Liver (tissue), 9 donors: ENCODE data around the gene MORC4. TPM values are rescaled to one million over a fixed set of nuclear protein-coding genes. Genes with fewer than 3 reads are reported as not detected.

ENCODE experiments used
- DNase-seq: peaks from one replicate; pipeline ENCODE4 v3.0.0-alpha.2; 2017; ENCODE audit warnings: low spot score
- H3K27ac ChIP-seq, 2 donors: one replicate each; pipeline ENCODE4 v1.7.0; 2013; ENCODE audit warnings: inconsistent platforms in 2 of 2, low read length in 2 of 2, control low read depth in 1 of 2, low read depth in 1 of 2, mild to moderate bottlenecking in 1 of 2
- H3K27me3 ChIP-seq, 4 donors: one replicate each; pipeline versions ENCODE4 v1.6.1 to v1.7.0; 2013; ENCODE audit warnings: low read length in 3 of 4, inconsistent platforms in 1 of 4, mild to moderate bottlenecking in 1 of 4, moderate library complexity in 1 of 4; ENCODE audit not compliant: control insufficient read depth in 4 of 4, insufficient read depth in 4 of 4
- H3K36me3 ChIP-seq, 4 donors: one replicate each; pipeline versions ENCODE4 v1.6.1 to v1.7.0; 2013; ENCODE audit warnings: low read length in 3 of 4, mild to moderate bottlenecking in 3 of 4, low read depth in 1 of 4, moderate library complexity in 1 of 4; ENCODE audit not compliant: control insufficient read depth in 4 of 4, insufficient read depth in 3 of 4
- H3K4me1 ChIP-seq, 4 donors: one replicate each; pipeline versions ENCODE4 v1.6.1 to v1.7.0; 2013; ENCODE audit warnings: low read length in 3 of 4, mild to moderate bottlenecking in 3 of 4, moderate library complexity in 1 of 4; ENCODE audit not compliant: control insufficient read depth in 4 of 4, insufficient read depth in 4 of 4
- H3K4me3 ChIP-seq, 3 donors: one replicate each; pipeline versions ENCODE4 v1.6.1 to v1.7.0; 2013; ENCODE audit warnings: low read length in 3 of 3, control low read depth in 1 of 3, low read depth in 1 of 3, mild to moderate bottlenecking in 1 of 3
- H3K9ac ChIP-seq, 2 donors: one replicate each; pipeline ENCODE4 v1.7.0; 2013; ENCODE audit warnings: low read length in 2 of 2, mild to moderate bottlenecking in 2 of 2, moderate library complexity in 2 of 2, control low read depth in 1 of 2, low read depth in 1 of 2
- H3K9me3 ChIP-seq, 4 donors: one replicate each; pipeline versions ENCODE4 v1.6.1 to v1.7.0; 2013; ENCODE audit warnings: low read length in 3 of 4; ENCODE audit not compliant: control insufficient read depth in 4 of 4
- EGR1 ChIP-seq, 2 donors: IDR thresholded peaks; 2 replicates each; pipeline ENCODE4 v1.6.1; 2016 to 2018; ENCODE audit warnings: antibody characterized with exemption in 2 of 2, low read depth in 2 of 2
- FOXA2 ChIP-seq: IDR thresholded peaks from 2 replicates; pipeline ENCODE4 v1.6.1; 2016; ENCODE audit warnings: antibody characterized with exemption
- GABPA ChIP-seq, 2 donors: IDR thresholded peaks in 1 of 2; conservative IDR thresholded peaks in 1 of 2; 2 replicates each; pipeline ENCODE4 v1.6.1; 2016; ENCODE audit warnings: antibody characterized with exemption in 2 of 2, mild to moderate bottlenecking in 1 of 2, moderate library complexity in 1 of 2
- HNF4A ChIP-seq, 2 donors: conservative IDR thresholded peaks; 2 replicates each; pipeline ENCODE4 v1.6.1; 2016; ENCODE audit warnings: antibody characterized with exemption in 2 of 2, mild to moderate bottlenecking in 2 of 2
- HNF4G ChIP-seq: IDR thresholded peaks from 2 replicates; pipeline ENCODE4 v1.6.1; 2016; ENCODE audit warnings: antibody characterized with exemption
- JUND ChIP-seq, 2 donors: IDR thresholded peaks; 2 replicates each; pipeline ENCODE4 v1.6.1; 2016; ENCODE audit warnings: antibody characterized with exemption in 2 of 2
- NR2F2 ChIP-seq: IDR thresholded peaks from 2 replicates; pipeline ENCODE4 v1.6.1; 2016; ENCODE audit warnings: antibody characterized with exemption
- RAD21 ChIP-seq, 2 donors: IDR thresholded peaks; 2 replicates each; pipeline ENCODE4 v1.6.1; 2016; ENCODE audit warnings: antibody characterized with exemption in 2 of 2, mild to moderate bottlenecking in 2 of 2
- SP1 ChIP-seq: IDR thresholded peaks from 2 replicates; pipeline ENCODE4 v1.6.1; 2018; ENCODE audit warnings: antibody characterized with exemption, mild to moderate bottlenecking
- YY1 ChIP-seq: IDR thresholded peaks from 2 replicates; pipeline ENCODE4 v1.6.1; 2016; ENCODE audit warnings: antibody characterized with exemption, mild to moderate bottlenecking
- WGBS: extraction: QIAGEN DNeasy Blood & Tissue Kit; methylation state at CpG from one replicate; pipeline ENCODE4 v1.1.7; 2013; 5-methylcytosine and 5-hydroxymethylcytosine counted together
- polyA plus RNA-seq, 2 donors: library from polyadenylated mRNA; stranded (reverse) in 1 of 2; unstranded in 1 of 2; fragments of 200-250 nt in 1 of 2; fragments of >200 nt in 1 of 2; fragmentation: Nextera tagmentation in 1 of 2; extraction: Ambion mirVana in 1 of 2; gene quantifications; one replicate each; pipeline versions ENCODE4 v1.2.1 to v1.2.3, GENCODE V29; 2013 to 2015
- total RNA-seq, 2 donors: library from RNA; depleted of rRNA; stranded (reverse); fragments of >200 nt; gene quantifications; one replicate each; pipeline ENCODE4 v1.2.3, GENCODE V29; 2014
- TF ChIP-seq, protein P1 (sequence below): IDR thresholded peaks from 2 replicates; pipeline ENCODE4 v1.6.1; 2016; ENCODE audit warnings: antibody characterized with exemption
- TF ChIP-seq, protein P2 (sequence below): fragments of 150-350 bp; IDR thresholded peaks from 2 replicates; pipeline ENCODE4 v1.5.1; 2017; ENCODE audit warnings: improper control_type of control experiment, low read depth, low read length; ENCODE audit not compliant: missing input control
- TF ChIP-seq, protein P3 (sequence below): IDR thresholded peaks from 2 replicates; pipeline ENCODE4 v1.6.1; 2016; ENCODE audit warnings: antibody characterized with exemption
- TF ChIP-seq, protein P4 (sequence below): IDR thresholded peaks from 2 replicates; pipeline ENCODE4 v1.6.1; 2016; ENCODE audit warnings: antibody characterized with exemption
- TF ChIP-seq, protein P5 (sequence below): IDR thresholded peaks from 2 replicates; pipeline ENCODE4 v1.6.1; 2016; ENCODE audit warnings: antibody characterized with exemption, mild to moderate bottlenecking
- donor health status: healthy.
- donor health status: healthy.
- donor health status: healthy.
- donor health status: healthy.
- donor health status: healthy.

The MORC4 gene
- total and polyA plus RNA-seq, 4 donors, result 5.8 to 11.0 (median 8.4) TPM

DNA sequence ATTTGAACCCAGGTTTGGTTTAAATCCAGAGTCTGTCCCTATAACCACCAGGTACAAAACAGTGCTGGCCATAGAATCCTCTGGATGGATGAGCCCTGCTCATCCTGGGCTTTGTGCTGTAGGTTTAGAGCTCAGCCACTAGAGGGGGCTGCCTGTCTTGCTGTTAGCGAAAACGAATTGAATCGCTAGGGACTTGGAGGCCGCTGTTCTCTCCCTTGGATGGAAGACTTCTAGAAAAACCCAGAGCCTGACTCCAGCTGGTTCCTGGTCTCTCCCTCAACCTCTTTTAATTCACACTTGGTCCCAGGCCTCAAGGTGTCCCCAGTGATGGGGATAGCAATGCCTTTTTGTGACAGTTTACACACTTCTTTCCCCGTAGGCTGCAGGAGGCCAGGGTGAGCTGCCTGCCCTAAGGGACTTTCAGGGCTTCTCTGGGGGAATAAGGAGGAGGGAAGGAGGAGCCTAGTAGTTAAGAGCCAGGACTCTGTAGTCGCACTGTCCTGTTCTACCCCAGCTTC lies 105.6 kb downstream of the MORC4 start:
- H3K27ac ChIP-seq, result no peak overlapping the region

DNA sequence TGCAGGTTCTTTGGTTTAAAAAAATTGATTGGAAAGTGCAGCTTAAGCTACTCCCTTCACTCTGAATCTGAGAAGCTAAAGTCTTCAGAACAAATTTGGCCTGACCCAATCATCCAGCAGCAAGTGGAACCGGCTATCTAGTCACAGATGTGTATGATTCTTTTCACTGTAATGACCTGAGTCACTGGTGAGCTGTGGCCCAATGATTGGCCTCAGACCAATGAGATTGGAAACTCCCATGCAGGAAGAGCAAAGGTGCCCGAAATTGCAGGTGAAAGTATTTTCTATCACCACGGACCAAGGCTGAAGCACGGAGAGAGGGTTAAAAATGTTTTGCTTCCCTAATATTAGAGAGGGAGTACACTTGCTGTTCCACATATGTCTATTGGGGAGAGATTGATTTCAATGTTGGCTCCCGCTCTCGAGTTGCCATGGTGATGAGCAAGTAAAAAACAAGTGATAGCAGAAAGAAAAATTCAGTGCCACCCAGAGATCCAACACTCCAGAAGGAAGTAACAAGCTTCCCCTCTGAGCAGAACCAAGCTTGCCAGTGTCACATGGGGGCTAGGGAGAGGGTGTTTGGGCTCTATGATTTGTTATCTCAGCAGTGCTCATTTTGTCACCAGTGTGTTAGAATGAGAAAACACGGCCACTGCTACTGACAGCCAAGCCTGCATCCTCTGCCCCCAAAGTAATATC lies 108.1 kb downstream of the MORC4 start:
- H3K36me3 ChIP-seq, result no peaks in the 10 kb centered on the region
- 77% methylated on average over 7 of the region's 7 CpGs for WGBS
- H3K27me3 ChIP-seq, result peaks cover 0 to 6% (median 0%) of the 10 kb centered on the region in 4 donors
- TF ChIP-seq JUND (IDR thresholded peaks at IDR 0.05), result no peak
- no peak for TF ChIP-seq HNF4G
- TF ChIP-seq, protein P1, sequence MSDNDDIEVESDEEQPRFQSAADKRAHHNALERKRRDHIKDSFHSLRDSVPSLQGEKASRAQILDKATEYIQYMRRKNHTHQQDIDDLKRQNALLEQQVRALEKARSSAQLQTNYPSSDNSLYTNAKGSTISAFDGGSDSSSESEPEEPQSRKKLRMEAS, result no peak
- no peak for TF ChIP-seq HNF4A (conservative IDR thresholded peaks at IDR 0.05)
- TF ChIP-seq, protein P2, sequence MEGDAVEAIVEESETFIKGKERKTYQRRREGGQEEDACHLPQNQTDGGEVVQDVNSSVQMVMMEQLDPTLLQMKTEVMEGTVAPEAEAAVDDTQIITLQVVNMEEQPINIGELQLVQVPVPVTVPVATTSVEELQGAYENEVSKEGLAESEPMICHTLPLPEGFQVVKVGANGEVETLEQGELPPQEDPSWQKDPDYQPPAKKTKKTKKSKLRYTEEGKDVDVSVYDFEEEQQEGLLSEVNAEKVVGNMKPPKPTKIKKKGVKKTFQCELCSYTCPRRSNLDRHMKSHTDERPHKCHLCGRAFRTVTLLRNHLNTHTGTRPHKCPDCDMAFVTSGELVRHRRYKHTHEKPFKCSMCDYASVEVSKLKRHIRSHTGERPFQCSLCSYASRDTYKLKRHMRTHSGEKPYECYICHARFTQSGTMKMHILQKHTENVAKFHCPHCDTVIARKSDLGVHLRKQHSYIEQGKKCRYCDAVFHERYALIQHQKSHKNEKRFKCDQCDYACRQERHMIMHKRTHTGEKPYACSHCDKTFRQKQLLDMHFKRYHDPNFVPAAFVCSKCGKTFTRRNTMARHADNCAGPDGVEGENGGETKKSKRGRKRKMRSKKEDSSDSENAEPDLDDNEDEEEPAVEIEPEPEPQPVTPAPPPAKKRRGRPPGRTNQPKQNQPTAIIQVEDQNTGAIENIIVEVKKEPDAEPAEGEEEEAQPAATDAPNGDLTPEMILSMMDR, result no peak
- TF ChIP-seq YY1, result no peak
- TF ChIP-seq SP1, result no peak
- TF ChIP-seq, protein P3, sequence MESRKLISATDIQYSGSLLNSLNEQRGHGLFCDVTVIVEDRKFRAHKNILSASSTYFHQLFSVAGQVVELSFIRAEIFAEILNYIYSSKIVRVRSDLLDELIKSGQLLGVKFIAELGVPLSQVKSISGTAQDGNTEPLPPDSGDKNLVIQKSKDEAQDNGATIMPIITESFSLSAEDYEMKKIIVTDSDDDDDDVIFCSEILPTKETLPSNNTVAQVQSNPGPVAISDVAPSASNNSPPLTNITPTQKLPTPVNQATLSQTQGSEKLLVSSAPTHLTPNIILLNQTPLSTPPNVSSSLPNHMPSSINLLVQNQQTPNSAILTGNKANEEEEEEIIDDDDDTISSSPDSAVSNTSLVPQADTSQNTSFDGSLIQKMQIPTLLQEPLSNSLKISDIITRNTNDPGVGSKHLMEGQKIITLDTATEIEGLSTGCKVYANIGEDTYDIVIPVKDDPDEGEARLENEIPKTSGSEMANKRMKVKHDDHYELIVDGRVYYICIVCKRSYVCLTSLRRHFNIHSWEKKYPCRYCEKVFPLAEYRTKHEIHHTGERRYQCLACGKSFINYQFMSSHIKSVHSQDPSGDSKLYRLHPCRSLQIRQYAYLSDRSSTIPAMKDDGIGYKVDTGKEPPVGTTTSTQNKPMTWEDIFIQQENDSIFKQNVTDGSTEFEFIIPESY, result no peak
- no peak for TF ChIP-seq EGR1 (IDR thresholded peaks at IDR 0.05; ENCODE audit: low read depth in 2 of 2)
- TF ChIP-seq, protein P4, sequence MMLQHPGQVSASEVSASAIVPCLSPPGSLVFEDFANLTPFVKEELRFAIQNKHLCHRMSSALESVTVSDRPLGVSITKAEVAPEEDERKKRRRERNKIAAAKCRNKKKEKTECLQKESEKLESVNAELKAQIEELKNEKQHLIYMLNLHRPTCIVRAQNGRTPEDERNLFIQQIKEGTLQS, result no peak
- no peak for TF ChIP-seq RAD21 (IDR thresholded peaks at IDR 0.05)
- TF ChIP-seq, protein P5, sequence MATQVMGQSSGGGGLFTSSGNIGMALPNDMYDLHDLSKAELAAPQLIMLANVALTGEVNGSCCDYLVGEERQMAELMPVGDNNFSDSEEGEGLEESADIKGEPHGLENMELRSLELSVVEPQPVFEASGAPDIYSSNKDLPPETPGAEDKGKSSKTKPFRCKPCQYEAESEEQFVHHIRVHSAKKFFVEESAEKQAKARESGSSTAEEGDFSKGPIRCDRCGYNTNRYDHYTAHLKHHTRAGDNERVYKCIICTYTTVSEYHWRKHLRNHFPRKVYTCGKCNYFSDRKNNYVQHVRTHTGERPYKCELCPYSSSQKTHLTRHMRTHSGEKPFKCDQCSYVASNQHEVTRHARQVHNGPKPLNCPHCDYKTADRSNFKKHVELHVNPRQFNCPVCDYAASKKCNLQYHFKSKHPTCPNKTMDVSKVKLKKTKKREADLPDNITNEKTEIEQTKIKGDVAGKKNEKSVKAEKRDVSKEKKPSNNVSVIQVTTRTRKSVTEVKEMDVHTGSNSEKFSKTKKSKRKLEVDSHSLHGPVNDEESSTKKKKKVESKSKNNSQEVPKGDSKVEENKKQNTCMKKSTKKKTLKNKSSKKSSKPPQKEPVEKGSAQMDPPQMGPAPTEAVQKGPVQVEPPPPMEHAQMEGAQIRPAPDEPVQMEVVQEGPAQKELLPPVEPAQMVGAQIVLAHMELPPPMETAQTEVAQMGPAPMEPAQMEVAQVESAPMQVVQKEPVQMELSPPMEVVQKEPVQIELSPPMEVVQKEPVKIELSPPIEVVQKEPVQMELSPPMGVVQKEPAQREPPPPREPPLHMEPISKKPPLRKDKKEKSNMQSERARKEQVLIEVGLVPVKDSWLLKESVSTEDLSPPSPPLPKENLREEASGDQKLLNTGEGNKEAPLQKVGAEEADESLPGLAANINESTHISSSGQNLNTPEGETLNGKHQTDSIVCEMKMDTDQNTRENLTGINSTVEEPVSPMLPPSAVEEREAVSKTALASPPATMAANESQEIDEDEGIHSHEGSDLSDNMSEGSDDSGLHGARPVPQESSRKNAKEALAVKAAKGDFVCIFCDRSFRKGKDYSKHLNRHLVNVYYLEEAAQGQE, result no peak
- TF ChIP-seq FOXA2, result no peak
- TF ChIP-seq GABPA (IDR thresholded peaks at IDR 0.05 in 1 of 2, conservative IDR thresholded peaks at IDR 0.05 in 1 of 2), result no peak
- no peak for TF ChIP-seq NR2F2
- H3K4me1 ChIP-seq, result no peaks in the 10 kb centered on the region
- DNase-seq, result no peak
- H3K4me3 ChIP-seq, result no peak overlapping the region
- H3K9ac ChIP-seq, result no peak overlapping the region
- H3K27ac ChIP-seq, result no peak overlapping the region
- H3K9me3 ChIP-seq, result peaks cover 0 to 3% (median 0%) of the 10 kb centered on the region in 4 donors

More for the DNA sequence above, 105.6 kb downstream of the MORC4 start:
- H3K4me3 ChIP-seq, result no peak overlapping the region
- TF ChIP-seq, protein P4, result no peak
- peak; percentile 89 to 94 for TF ChIP-seq RAD21 (IDR thresholded peaks at IDR 0.05)
- TF ChIP-seq, protein P2, result peak; percentile 79
- TF ChIP-seq, protein P1, result no peak
- H3K27me3 ChIP-seq, result peaks cover 0 to 3% (median 0%) of the 10 kb centered on the region in 4 donors
- no peaks in the 10 kb centered on the region for H3K9me3 ChIP-seq
- H3K4me1 ChIP-seq, result peaks cover 0 to 10% (median 8%) of the 10 kb centered on the region in 4 donors
- DNase-seq, result peak; percentile 37
- no peak overlapping the region for H3K9ac ChIP-seq
- H3K36me3 ChIP-seq, result no peaks in the 10 kb centered on the region
- 28% methylated on average over 6 of the region's 6 CpGs for WGBS
